Esophagus muscularis mucosa (tissue), 4 donors: Measurements from ENCODE around the gene ZNF618. TPM values are rescaled to one million over a fixed set of nuclear protein-coding genes. Genes with fewer than 3 reads are reported as not detected.

ENCODE experiments used
- DNase-seq: peaks from one replicate; pipeline ENCODE4 v3.0.0-alpha.2; 2017; ENCODE audit errors: extremely low spot score
- H3K27ac ChIP-seq, 4 donors: fragments of 200-600 bp; sonication (generic); replicated peaks in 1 of 4; 1 replicate in 3 of 4; 2 replicates in 1 of 4; pipeline ENCODE4 v1.5.1; 2016 to 2019; ENCODE audit warnings: mild to moderate bottlenecking in 1 of 4
- H3K27me3 ChIP-seq, 4 donors: fragments of 200-600 bp; sonication (generic); one replicate each; pipeline versions ENCODE4 v1.5.1 to v1.6.0; 2016 to 2019
- H3K36me3 ChIP-seq, 4 donors: fragments of 200-600 bp; sonication (generic); one replicate each; pipeline ENCODE4 v1.5.1; 2016 to 2019
- H3K4me1 ChIP-seq, 4 donors: fragments of 200-600 bp; sonication (generic); one replicate each; pipeline ENCODE4 v1.5.1; 2016 to 2019
- H3K4me3 ChIP-seq, 4 donors: fragments of 200-600 bp; sonication (generic); 1 replicate in 2 of 4; 2 replicates in 2 of 4; pipeline ENCODE4 v1.5.1; 2016 to 2019; ENCODE audit warnings: mild to moderate bottlenecking in 4 of 4, moderate library complexity in 1 of 4
- H3K9me3 ChIP-seq, 4 donors: fragments of 200-600 bp; sonication (generic); 1 replicate in 3 of 4; 2 replicates in 1 of 4; pipeline ENCODE4 v1.5.1; 2016 to 2019
- CTCF ChIP-seq, 3 experiments: fragments of 200-600 bp in 2 of 3; fragments of 450-650 bp in 1 of 3; sonication (generic) in 2 of 3; IDR thresholded peaks; one replicate each; pipeline ENCODE4 v1.5.1; 2017 to 2019; ENCODE audit warnings: antibody characterized with exemption in 3 of 3, mild to moderate bottlenecking in 2 of 3, moderate library complexity in 1 of 3
- EP300 ChIP-seq: sonication (generic); formaldehyde crosslinking; IDR thresholded peaks from one replicate; pipeline ENCODE4 v1.6.1; 2017; ENCODE audit warnings: antibody characterized with exemption
- POLR2A ChIP-seq: fragments of 450-650 bp; IDR thresholded peaks from one replicate; pipeline ENCODE4 v1.6.1; 2017; ENCODE audit warnings: antibody characterized with exemption, moderate library complexity, mild to moderate bottlenecking, low read depth
- POLR2AphosphoS5 ChIP-seq, 2 donors: sonication (generic); formaldehyde crosslinking; IDR thresholded peaks; one replicate each; pipeline ENCODE4 v1.6.1; 2017; ENCODE audit warnings: antibody characterized with exemption in 2 of 2
- WGBS: methylation state at CpG from one replicate; pipeline ENCODE4 v1.1.5; 2018; 5-methylcytosine and 5-hydroxymethylcytosine counted together
- intact Hi-C: fragments of 100-400 bp; cut with DNase I; formaldehyde crosslinking; loops from one replicate; pipeline ENCODE4 v1.15.1; 2023
- total RNA-seq, 4 donors: library from RNA; depleted of rRNA; stranded (reverse); fragments of >200 nt; gene quantifications; one replicate each; pipeline versions ENCODE4 v1.1.0 to v1.2.1, GENCODE V29; 2016

Gene ZNF618
- total RNA-seq, 4 donors from 2014 or later, result 1.2 to 4.5 (median 2.6) TPM

DNA sequence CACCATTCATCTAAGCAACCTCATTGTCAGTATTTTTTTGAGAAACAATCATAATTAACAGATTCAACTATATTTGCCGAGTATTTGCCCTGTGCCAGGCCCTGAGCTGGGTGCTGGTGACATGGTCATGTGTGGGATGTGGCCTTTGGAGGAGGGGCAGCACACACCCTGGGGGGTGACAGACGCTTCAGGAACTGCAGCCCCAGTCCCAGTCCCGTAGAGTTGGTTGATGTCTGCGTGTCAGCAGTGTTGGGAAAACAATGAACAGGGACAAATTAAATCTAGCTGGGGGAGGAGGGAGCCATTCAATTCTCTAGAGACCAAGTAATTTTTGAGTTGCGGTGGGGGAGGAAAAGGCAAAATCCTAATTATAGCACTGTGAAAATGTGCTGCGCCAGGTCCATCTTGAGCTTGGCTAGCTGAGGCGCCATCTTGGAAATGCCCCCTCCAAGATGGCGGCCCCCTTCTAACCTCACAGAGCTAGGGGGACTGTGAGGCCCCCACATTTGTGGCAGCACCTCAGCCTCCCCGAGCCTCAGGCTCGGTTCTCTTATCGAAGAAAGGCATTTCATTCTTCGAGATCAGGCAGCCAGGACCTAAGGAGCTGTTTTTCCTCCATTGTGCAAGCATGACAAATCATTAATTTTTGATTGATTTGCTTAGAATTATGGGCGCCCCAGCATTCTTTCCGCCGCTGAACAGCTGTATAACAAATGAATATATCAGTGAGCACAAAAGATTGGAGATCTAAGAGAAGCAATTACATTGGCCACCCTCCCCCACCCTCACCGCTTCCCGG is 87.8 kb downstream of the ZNF618 start:
- Histone ChIP-seq H3K4me3 (no peak overlapping the region), H3K27ac (no peak overlapping the region), H3K9me3 (no peaks in the 10 kb centered on the region), H3K27me3 (no peaks in the 10 kb centered on the region), H3K4me1 (peaks cover 0 to 10% (median 0%) of the 10 kb centered on the region in 4 donors), H3K36me3 (no peaks in the 10 kb centered on the region)
- no peak for TF ChIP-seq EP300
- 65% methylated on average over 17 of the region's 17 CpGs for WGBS
- intact Hi-C loops, result no loop called here
- no peak for DNase-seq

DNA sequence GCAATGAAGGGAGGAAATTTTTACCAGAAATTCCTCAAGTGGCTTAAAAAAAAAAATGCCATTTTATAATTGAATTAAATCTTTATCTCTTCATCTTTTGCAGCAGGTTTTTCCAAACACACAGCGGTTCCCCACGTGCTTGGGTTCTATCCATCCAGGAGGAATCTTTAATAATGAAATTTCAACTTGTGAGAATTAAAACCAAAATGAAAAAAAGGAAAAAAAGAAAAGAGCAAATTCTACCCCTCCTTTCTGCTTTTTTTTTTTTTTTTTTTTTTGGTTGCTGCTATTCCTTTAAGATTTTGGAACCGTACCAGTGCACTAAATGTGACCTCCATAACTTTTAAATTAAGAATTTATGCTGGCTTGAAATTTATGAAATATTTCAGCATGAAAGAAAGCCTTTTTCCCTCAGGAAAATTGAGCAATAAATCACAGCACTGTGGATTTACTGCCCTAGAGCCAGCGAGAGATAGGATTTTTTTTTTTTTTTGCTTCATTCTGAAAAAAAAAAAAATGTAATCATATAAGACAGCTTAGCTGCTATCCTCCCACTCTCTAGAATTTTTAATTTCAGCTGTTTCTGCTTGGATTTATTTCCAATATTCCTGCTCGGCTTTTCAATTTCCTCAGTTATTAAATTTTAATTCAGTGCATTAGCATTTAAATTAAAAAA is 88.5 kb downstream of the ZNF618 start:
- no peak overlapping the region for H3K4me3 ChIP-seq
- no peak for DNase-seq
- H3K36me3 ChIP-seq, result no peaks in the 10 kb centered on the region
- no peak overlapping the region for H3K27ac ChIP-seq
- intact Hi-C loops, result no loop called here
- 82% methylated on average over 5 of the region's 5 CpGs for WGBS
- H3K9me3 ChIP-seq, result no peaks in the 10 kb centered on the region
- TF ChIP-seq CTCF (IDR thresholded peaks at IDR 0.05), result no peak
- TF ChIP-seq POLR2AphosphoS5 (IDR thresholded peaks at IDR 0.05), result no peak
- no peak for TF ChIP-seq POLR2A
- TF ChIP-seq EP300, result no peak
- H3K4me1 ChIP-seq, result peaks cover 0 to 10% (median 0%) of the 10 kb centered on the region in 4 donors
- no peaks in the 10 kb centered on the region for H3K27me3 ChIP-seq

- H3K27me3 ChIP-seq, result no peaks in the 10 kb centered on the region
- H3K4me3 ChIP-seq, result no peak overlapping the region
- H3K9me3 ChIP-seq, result no peaks in the 10 kb centered on the region
- peaks cover 0 to 10% (median 0%) of the 10 kb centered on the region in 4 donors for H3K4me1 ChIP-seq
- no peak overlapping the region for H3K27ac ChIP-seq
- no peaks in the 10 kb centered on the region for H3K36me3 ChIP-seq
- TF ChIP-seq CTCF (IDR thresholded peaks at IDR 0.05) (no peak), EP300 (no peak), POLR2AphosphoS5 (IDR thresholded peaks at IDR 0.05) (no peak), POLR2A (no peak)
- intact Hi-C loops, result no loop called here
- no peak for DNase-seq
- WGBS, result 67% methylated on average over 4 of the region's 5 CpGs
These were observed 90.3 kb downstream of the ZNF618 start for GRCh38 chr9:113966394-113966793.

- H3K4me1 ChIP-seq, result peaks cover 0 to 10% (median 0%) of the 10 kb centered on the region in 4 donors
- no peak for TF ChIP-seq POLR2AphosphoS5 (IDR thresholded peaks at IDR 0.05)
- no peak for TF ChIP-seq CTCF (IDR thresholded peaks at IDR 0.05)
- TF ChIP-seq EP300, result no peak
- no peak for TF ChIP-seq POLR2A
- intact Hi-C loops, result no loop called here
- H3K27me3 ChIP-seq, result no peaks in the 10 kb centered on the region
- 72% methylated on average over 5 of the region's 5 CpGs for WGBS
- no peaks in the 10 kb centered on the region for H3K9me3 ChIP-seq
- DNase-seq, result no peak
- no peaks in the 10 kb centered on the region for H3K36me3 ChIP-seq
- H3K4me3 ChIP-seq, result no peak overlapping the region
- H3K27ac ChIP-seq, result no peak overlapping the region
These were observed 91.3 kb downstream of the ZNF618 start for GRCh38 chr9:113967380-113967779.

DNA sequence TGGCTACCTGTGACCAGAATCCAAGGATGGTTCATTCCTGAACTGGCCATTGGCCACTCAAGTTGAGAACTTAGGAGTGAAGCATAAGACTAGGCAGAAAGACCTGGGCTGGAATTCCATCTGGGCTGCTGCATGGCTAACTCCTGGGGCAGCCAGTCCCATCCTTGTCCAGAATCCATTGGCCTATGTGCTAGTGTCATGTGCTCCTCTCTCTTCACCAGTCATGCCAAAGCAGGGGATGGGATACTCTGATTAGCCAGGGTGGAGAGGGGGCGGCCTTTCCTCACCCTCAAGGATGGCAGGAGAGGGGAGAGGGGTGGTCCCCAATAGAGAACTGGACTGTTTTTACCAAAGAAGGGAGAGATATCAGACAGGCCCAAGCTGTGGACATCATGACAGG is 93.2 kb downstream of the ZNF618 start:
- no peaks in the 10 kb centered on the region for H3K27me3 ChIP-seq
- H3K36me3 ChIP-seq, result no peaks in the 10 kb centered on the region
- WGBS, result 77% methylated on average over 1 of the region's 1 CpG

More for the DNA sequence above, 93.2 kb downstream of the ZNF618 start:
- Histone ChIP-seq H3K9me3 (no peaks in the 10 kb centered on the region), H3K4me1 (peaks cover 0 to under 1% (median 0%) of the 10 kb centered on the region in 4 donors), H3K27ac (no peak overlapping the region), H3K4me3 (no peak overlapping the region)
- TF ChIP-seq EP300 (no peak), POLR2AphosphoS5 (IDR thresholded peaks at IDR 0.05) (no peak), CTCF (IDR thresholded peaks at IDR 0.05) (no peak), POLR2A (no peak)
- DNase-seq, result no peak
- intact Hi-C loops, result no loop called here
